Activated CD4-positive, alpha-beta T cell treated with anti-CD3 and anti-CD28 coated beads, Interleukin-2, amount 10 ng/mL, durations not matched to agents 24 days and 14 days (primary cell): ENCODE results near the gene MOV10L1. TPM values are rescaled to one million over a fixed set of nuclear protein-coding genes. Genes with fewer than 3 reads are reported as not detected.

Experiments used
- DNase-seq: peaks from one replicate; pipeline ENCODE4 v3.0.0; 2022
- H3K27ac Mint-ChIP-seq: one replicate; pipeline ENCODE4 v1.8.0; 2022; ENCODE audit warnings: mild to moderate bottlenecking, mixed read lengths
- H3K27me3 Mint-ChIP-seq: one replicate; pipeline ENCODE4 v1.8.0; 2022; ENCODE audit warnings: mixed read lengths
- H3K36me3 Mint-ChIP-seq: one replicate; pipeline ENCODE4 v1.8.0; 2022; ENCODE audit warnings: low read depth, mild to moderate bottlenecking, mixed read lengths
- H3K4me1 Mint-ChIP-seq: one replicate; pipeline ENCODE4 v1.8.0; 2021; ENCODE audit warnings: mixed read lengths
- H3K4me3 Mint-ChIP-seq: one replicate; pipeline ENCODE4 v1.8.0; 2022; ENCODE audit warnings: mild to moderate bottlenecking, moderate library complexity, mixed read lengths
- H3K9me3 Mint-ChIP-seq: one replicate; pipeline ENCODE4 v1.8.0; 2021; ENCODE audit warnings: mixed read lengths
- intact Hi-C: fragments of 100-400 bp; cut with micrococcal nuclease; formaldehyde crosslinking; loops from one replicate; pipeline ENCODE4 v1.15.1; 2023
- total RNA-seq: library from RNA; stranded (reverse); gene quantifications from 2 replicates; pipeline ENCODE4 v1.2.3, GENCODE V29; 2022

Gene MOV10L1
- total RNA-seq, 1 donor from 2014 or later, result not detected

GRCh38 chr22:50177537-50178470, 88.0 kb downstream of the MOV10L1 start:
- Mint-ChIP-seq H3K27ac (no peak overlapping the region), H3K36me3 (no peaks in the 10 kb centered on the region), H3K27me3 (peaks cover 4% of the 10 kb centered on the region), H3K4me3 (no peak overlapping the region), H3K9me3 (no peaks in the 10 kb centered on the region), H3K4me1 (no peaks in the 10 kb centered on the region)
- DNase-seq, result no peak
- intact Hi-C loops, result no loop called here

DNA sequence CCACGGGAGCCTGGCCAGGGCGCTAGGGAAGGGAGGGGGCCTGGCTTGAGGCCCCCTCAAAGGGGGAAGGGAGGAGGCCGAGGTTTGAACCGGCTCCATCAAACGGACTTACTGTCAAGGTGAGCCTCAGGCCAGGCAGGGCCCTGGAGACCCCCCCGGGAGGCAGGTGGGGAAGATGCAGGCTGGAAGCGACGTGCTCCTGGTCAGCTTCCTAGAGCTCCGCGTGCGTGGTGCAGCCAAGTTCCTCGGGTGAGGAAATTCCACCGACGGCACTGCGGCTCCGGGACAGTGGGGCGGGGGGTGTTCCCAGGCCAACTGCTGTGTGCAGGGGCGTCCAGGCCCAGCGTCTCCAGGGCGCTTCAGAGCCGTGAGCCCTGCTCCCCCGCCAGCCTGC, 88.7 kb downstream of the MOV10L1 start:
- no peak for DNase-seq
- intact Hi-C loops, result no loop called here
- no peak overlapping the region for H3K27ac Mint-ChIP-seq

DNA sequence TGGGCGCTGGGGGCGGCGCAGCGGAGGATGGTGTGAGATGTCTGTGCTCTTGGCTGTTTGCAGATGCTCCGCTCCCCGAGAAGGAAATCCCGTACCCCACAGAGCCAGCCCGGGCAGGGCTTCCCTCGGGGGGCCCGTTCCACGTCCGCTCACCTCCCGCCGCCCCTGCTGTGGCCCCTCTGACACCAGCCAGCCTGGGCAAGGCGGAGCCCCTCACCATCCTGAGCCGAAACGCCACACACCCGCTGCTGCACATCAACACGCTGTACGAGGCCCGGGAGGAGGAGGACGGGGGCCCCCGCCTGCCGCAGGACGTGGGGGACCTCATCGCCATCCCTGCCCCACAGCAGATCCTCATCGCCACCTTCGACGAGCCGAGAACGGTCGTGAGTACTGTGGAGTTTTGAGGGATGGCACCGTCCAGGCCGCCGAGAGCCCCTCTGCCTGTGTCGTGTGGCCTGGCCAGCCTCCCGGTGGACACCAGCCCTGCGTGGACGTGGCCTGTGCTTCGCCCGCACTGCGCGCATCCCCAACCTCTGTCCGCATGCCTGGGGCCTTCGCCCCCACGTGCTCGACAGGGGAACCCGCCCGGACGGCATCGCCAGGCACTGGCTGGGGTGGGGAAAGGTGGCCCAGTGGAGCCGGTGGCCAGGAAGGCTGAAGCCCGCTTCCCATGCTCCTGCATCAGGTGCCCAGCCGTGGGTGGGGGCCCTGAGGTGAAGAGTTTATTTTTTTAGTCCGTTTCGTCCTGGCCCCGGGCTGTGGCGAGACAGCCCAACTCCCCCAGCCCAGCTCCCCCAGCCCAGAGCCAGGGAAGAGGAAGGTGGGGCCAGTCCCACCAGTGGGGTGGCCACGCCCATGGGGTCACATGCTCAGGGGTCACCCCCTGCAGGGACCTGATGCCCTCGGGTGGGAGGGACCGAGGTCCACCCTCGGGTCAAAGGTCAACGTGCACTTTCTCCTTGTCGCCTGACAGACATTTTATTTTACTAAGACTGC, 89.4 kb downstream of the MOV10L1 start:
- intact Hi-C loops, result no loop called here
- Mint-ChIP-seq H3K4me3 (no peak overlapping the region), H3K27ac (no peak overlapping the region), H3K9me3 (no peaks in the 10 kb centered on the region), H3K36me3 (no peaks in the 10 kb centered on the region), H3K4me1 (no peaks in the 10 kb centered on the region), H3K27me3 (peaks cover 2% of the 10 kb centered on the region)
- no peak for DNase-seq

More for the DNA sequence above, 88.7 kb downstream of the MOV10L1 start:
- Mint-ChIP-seq H3K9me3 (no peaks in the 10 kb centered on the region), H3K27me3 (peaks cover 4% of the 10 kb centered on the region), H3K36me3 (no peaks in the 10 kb centered on the region), H3K4me1 (no peaks in the 10 kb centered on the region), H3K4me3 (no peak overlapping the region)

DNA sequence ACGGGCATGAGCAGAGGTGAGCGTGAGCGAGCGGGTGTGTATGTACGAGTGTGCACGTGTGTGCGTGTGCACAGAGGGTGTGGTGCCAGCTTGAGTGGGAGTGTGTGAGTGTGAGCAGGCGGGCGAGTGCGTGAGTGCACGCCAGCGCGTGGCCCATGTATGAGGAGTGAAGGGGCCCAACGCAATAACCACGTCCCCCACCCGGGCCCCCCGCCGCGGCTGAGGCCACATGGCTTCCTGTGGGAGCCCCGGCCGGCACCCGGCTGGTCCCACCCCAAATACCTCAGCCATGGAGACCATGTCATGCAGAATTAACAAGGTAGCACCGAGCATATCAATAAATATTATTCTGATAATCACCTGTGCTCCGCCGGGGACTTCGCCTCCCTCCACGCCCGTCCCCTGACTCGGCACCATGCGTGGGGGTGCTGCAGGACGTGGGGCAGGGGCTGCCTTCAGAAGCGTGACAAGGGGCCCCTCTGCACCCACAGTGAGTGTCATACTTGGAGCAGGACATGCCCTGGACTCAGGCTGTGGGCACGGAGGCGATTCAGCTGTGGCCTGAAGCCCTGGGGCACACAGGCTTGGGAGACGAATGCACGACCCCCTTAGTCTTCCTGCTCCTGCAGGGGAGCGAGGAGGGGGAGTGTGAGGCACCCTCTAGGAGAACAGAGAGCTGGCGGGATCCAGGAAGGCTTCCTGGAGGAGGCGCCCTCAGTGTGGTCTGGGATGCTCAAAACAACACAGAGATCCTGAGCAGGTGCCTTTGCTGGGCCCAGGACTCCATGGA, 90.3 kb downstream of the MOV10L1 start:
- peaks cover 3% of the 10 kb centered on the region for H3K27me3 Mint-ChIP-seq

DNA sequence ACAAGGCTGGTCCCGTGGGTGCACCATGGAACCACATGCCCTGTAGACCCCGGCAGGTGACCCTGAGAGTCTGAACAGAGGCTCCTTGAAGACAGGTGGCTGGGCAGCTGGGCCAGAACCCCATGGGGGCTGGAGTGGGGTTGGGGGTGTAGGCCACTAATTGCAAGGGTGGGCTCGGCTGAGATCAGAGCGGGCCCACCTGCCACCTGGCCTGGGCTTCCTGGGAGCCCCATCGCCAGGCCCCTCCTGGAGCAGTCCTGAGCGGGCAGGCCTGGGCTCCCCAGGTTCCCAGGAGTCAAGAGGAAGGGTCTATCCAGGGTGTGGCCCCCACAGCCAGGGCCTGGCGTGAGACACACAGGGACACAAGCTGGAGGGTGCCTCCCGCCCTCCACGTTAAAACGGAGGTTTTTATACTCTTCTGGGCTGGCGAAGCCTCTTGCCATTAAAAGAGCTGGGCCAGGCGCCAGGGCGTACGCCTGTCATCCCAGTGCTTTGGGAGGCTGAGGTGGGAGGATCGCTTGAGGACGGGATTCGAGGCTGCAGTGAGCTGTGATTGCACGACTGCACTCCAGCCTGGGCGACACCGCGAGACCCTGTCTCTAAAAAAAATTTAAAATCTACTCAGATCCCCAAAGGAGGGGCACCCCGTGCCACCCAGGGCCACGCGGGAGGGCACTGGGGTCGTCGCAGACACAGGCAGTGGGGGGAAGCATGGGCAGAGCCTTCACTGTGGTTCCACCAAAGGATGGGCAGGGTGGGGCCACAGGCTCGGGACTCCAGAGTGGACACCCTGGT, 91.1 kb downstream of the MOV10L1 start:
- no peak overlapping the region for H3K27ac Mint-ChIP-seq
- peaks cover 1% of the 10 kb centered on the region for H3K36me3 Mint-ChIP-seq
- no peaks in the 10 kb centered on the region for H3K9me3 Mint-ChIP-seq
- H3K27me3 Mint-ChIP-seq, result peaks cover 3% of the 10 kb centered on the region
- intact Hi-C loops, result no loop called here
- no peak for DNase-seq
- H3K4me1 Mint-ChIP-seq, result peaks cover 2% of the 10 kb centered on the region
- no peak overlapping the region for H3K4me3 Mint-ChIP-seq

More for the DNA sequence above, 90.3 kb downstream of the MOV10L1 start:
- intact Hi-C loops, result no loop called here
- no peak for DNase-seq
- no peak overlapping the region for H3K27ac Mint-ChIP-seq
- peaks cover 1% of the 10 kb centered on the region for H3K36me3 Mint-ChIP-seq
- no peaks in the 10 kb centered on the region for H3K9me3 Mint-ChIP-seq
- no peak overlapping the region for H3K4me3 Mint-ChIP-seq
- H3K4me1 Mint-ChIP-seq, result peaks cover 2% of the 10 kb centered on the region

- H3K9me3 Mint-ChIP-seq, result no peaks in the 10 kb centered on the region
- intact Hi-C loops, result no loop called here
- H3K36me3 Mint-ChIP-seq, result peaks cover 3% of the 10 kb centered on the region
- peaks cover 6% of the 10 kb centered on the region for H3K4me1 Mint-ChIP-seq
- H3K4me3 Mint-ChIP-seq, result no peak overlapping the region
- no peak overlapping the region for H3K27ac Mint-ChIP-seq
- H3K27me3 Mint-ChIP-seq, result peaks cover 2% of the 10 kb centered on the region
- DNase-seq, result no peak
Measured at GRCh38 chr22:50182176-50183081, 92.6 kb downstream of the MOV10L1 start.

DNA sequence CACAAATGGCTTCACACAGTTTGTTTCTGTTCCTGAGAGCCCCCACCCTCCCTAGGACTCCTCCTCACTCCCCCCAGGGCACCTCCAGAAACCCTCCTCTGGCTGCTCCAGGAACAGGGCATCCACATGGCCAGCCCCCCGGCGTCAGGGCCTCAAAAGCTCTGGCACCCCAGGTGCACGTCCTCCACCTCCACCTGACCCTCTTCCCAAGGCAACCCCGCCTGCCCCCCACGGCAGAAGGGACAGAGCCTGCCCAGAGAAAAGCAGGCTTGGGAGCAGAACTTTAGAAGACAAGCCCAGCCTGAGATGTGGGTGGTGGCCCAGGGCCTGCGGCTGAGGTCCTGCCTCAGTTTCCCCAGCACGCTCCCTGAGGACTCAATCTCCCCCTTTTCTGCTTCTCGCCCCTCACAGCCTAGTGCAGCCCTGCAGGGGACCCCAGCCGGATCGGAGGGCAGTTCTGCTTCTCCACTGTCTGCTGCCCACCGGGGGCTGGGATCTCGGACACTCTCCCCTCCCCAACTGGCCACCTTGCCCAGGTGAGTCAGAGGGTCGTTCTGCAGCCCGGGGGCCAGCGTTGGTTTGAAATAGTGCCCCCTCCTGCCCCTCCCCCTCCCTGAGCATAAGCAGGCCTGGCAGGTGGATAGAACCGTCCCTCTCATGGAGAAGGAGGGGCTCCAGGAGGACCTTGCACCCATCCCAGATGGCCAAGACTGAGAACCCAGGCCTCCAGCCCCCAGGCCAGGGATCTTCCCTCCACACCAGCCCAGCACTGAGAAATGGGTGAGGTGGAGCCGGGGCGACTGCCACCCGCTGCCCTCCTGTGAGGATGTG, 93.5 kb downstream of the MOV10L1 start:
- H3K9me3 Mint-ChIP-seq, result no peaks in the 10 kb centered on the region
- no peak for DNase-seq
- peaks cover 4% of the 10 kb centered on the region for H3K36me3 Mint-ChIP-seq
- H3K4me3 Mint-ChIP-seq, result peak overlapping the region; percentile 34
- H3K27ac Mint-ChIP-seq, result peak overlapping the region; percentile 58
- peaks cover 2% of the 10 kb centered on the region for H3K27me3 Mint-ChIP-seq
- H3K4me1 Mint-ChIP-seq, result peaks cover 9% of the 10 kb centered on the region
- intact Hi-C loops, result no loop called here

DNA sequence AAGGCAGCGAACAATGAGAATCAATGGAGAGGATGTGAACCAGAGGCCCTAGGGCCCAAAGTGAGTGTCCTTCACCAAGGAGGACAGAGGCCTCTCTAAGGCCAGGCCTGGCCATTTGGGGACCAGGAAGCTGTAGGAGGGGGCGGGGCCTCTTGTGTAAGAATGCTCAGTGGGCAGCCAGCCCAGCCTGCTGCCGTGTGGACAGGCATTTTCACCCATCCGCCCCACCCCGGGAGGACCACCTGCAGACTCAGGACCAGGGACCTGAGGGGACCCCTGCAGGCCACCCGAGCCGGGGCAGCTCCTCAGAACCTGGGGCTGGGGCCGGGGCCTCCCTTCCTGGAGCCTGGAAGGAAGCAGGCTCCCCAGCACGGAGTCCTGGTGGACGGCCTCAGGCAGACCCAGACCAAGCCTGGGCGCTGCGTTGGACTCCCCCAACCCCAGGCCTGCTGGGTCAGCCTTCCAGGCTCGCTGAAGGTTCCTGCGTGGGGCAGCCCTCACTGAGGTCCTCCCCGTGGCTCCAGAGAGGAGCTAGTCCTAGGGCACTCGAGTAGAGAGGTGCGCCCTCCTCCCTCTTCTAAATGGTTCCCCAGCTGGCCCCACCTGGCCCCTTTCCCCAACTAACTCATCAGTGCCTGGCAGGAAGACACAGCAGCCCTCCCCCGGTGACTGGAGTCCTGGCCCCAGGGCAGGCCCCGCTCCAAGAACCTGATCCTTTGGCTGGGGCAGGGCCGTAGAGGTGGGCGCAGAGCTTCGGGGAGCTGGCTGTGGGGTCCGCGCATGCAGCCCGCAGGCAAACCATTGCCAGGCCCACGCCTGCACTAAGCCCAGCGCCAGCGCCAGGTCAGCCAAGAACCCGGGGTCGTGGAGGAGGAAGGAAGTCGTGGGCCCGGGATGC, 94.4 kb downstream of the MOV10L1 start:
- no peak for DNase-seq
- Mint-ChIP-seq H3K9me3 (no peaks in the 10 kb centered on the region), H3K27ac (peak overlapping the region; percentile 80), H3K4me1 (peaks cover 14% of the 10 kb centered on the region), H3K4me3 (peak overlapping the region; percentile 77), H3K36me3 (peaks cover 4% of the 10 kb centered on the region), H3K27me3 (peaks cover 2% of the 10 kb centered on the region)
- intact Hi-C loops, result no loop called here

DNA sequence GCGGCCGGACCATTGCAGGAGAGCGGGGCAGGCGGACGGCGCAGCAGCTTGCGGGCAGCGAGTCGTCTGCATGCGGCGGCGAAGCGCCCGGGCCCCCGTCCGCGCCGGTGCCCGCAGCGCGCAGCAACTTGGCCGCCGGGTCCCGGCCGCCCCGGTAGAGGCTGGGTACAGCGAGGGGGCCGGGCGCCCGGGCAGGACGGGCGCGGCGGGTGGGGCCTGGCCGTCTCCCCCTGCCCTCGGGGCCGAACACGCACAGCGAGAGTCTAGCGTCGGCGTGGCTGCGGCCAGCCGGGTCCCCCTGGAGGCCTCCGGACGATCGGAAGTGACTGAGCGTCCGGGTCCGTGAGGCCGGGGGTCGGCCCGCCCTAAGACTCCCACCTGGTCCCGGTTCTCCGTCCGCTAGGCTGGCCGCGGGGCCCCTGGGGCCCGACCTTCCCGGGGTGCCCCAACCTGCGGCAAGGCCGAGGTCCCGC, 95.1 kb downstream of the MOV10L1 start:
- peak overlapping the region; percentile 84 for H3K4me3 Mint-ChIP-seq
- no peak overlapping the region for H3K27ac Mint-ChIP-seq
- intact Hi-C loops, result loop anchor here (1.0 to 5.0 kb wide), 2 partner anchors 15 to 248 kb away; no protein-coding TSS in a partner anchor
- H3K27me3 Mint-ChIP-seq, result peaks cover 2% of the 10 kb centered on the region
- H3K9me3 Mint-ChIP-seq, result no peaks in the 10 kb centered on the region
- peaks cover 18% of the 10 kb centered on the region for H3K4me1 Mint-ChIP-seq
- H3K36me3 Mint-ChIP-seq, result peaks cover 5% of the 10 kb centered on the region
- DNase-seq, result no peak

DNA sequence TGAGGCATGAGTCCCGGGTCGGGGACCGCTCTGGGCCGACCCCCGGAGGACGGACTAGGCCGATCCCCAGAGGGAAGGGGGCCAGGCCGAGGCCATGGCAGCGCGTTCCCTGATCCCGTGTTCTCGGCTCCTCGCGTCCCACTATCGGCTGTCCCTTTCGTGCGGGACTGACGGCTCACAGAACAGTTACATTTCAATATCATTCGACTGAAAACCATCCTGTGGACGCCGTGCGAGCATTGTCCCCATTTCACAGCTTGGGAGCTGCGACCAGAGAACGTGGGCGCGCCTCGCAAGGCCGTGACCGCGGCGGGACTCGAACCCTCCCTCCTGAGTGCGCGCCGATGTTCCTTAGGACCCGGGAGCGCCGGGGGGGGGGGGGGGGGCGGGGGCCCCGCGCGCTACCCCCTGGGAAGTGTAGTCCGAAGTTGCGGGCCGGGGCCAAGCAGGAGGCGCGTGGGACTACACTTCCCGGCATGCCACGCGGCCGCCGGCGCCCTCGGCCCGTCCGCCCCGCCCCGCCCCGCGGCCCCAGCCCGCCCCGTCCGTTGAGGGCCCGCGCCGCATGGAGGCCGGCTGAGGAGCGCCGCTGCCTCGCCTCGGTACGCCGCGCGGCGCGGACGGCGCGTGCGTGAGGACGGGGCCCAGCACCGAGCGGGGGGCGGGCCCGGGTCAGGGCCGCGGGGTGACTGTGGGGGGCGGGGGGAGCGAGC, 95.7 kb downstream of the MOV10L1 start, which contains the start of gene TRABD:
TSS of gene TRABD (plus strand) at position 539 of the 713 bp plus-strand sequence. CDS start 7,148 bp downstream, outside the sequence.
- intact Hi-C loops, result loop anchor here (1.0 to 5.0 kb wide), 2 partner anchors 15 to 248 kb away; no protein-coding TSS in a partner anchor
- Mint-ChIP-seq H3K9me3 (no peaks in the 10 kb centered on the region), H3K4me1 (peaks cover 19% of the 10 kb centered on the region), H3K36me3 (peaks cover 5% of the 10 kb centered on the region), H3K27me3 (peaks cover 2% of the 10 kb centered on the region), H3K4me3 (peak within 1 kb of the TSS; percentile 96), H3K27ac (peak within 1 kb of the TSS; percentile 92)
- peak; percentile 96 for DNase-seq
